COR-L47 (cell line): Measurements from ENCODE around the gene TRIM14.
"Not testable (repeated sequence)": the region's sequence is repeated elsewhere in the genome, so short reads cannot be mapped to it uniquely, and the experiment has no call there.

Experiments used
- DNase-seq: peaks from one replicate; lab custom pipeline; 2025; lab: John Stamatoyannopoulos, UW

TRIM14 gene

GRCh38 chr9:98083566-98084183 is 35.3 kb downstream of the TRIM14 start:
- no peak for DNase-seq

DNA sequence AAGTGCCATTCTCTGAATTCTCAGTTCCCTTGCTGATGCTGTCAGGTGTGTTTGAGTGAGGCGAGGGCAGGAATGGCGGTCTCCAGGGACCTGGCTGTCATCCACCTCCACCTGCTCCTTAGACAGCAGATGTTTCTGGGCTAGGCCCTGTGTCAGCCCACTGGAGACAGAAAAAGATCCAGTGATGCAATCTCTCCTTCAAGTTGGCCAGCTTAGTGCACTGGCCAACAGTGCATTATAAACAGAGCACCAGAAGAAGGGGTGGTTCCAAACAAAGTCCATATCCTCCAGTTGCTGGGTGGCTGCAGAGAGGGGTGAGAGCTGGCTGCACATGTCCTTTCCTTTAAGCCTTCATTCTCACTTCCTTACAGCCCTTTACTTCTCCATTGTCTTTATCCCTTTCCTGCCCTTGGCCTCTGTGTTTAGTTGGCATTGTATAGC is 35.9 kb downstream of the TRIM14 start:
- DNase-seq, result no peak

DNA sequence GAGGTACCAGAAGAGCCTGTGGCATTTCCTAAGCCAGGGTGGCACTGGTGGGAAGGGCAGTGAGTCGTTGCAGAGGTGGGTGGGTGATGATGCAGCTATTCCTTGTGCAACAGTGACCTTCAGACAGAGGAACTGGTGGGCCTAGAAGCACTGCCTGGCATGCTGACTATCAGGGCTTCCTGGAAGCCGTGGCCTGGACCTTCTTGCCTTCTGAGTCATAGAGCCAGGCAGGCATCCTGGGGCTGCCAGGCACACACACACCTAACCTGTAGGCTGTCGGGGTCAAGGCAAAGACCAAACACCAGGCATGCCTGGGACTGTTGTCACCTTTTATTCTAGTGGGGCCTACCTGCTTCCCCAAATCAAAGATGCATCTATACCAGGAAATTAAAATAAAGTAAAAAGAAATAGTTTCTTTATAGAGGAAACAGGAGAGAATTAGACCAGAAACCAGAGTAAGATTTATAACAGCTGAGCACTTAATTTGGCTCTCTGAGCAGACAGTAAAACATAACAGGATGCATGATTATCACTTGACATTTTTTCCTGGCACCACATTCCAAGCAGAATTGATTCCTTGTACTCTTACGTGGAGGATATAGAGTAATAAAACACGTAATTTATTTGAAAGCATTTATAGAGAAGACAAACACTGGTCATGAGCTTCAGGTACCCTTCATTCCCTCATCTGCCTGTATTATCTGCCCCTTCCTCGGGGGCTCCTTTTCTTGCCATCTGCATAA is 37.4 kb downstream of the TRIM14 start:
- DNase-seq, result no peak

DNA sequence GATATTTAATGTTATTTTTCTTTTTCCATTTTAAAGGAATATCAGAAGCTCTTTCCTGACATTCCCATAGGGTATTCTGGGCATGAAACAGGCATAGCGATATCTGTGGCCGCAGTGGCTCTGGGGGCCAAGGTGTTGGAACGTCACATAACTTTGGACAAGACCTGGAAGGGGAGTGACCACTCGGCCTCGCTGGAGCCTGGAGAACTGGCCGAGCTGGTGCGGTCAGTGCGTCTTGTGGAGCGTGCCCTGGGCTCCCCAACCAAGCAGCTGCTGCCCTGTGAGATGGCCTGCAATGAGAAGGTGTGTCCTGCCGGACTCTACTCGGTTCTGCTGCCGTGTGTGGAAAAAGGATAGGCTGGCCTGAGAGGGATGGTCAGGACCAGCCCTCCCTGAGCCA is 38.2 kb downstream of the TRIM14 start:
- DNase-seq, result no peak

DNA sequence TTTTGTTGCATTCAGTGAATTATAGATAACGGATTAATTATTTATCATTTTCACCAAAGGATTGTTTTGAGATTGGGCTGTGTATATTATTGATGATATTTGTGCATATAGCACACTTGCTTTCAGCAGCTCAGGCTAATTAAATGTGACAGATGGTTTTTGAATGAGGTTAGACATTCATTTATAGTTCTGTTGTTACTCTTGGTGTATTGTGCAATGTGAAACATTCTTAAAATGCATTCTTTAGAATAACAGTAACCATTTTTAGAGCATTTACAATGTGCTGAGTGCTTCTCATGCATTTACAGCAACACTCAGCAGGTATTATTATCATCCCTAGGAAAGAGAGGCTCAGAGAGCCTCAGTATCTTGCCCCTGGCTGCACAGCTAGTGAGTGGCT is 38.7 kb downstream of the TRIM14 start:
- DNase-seq, result no peak

- DNase-seq, result no peak
Measured at GRCh38 chr9:98078895-98079294, 40.1 kb downstream of the TRIM14 start.

DNA sequence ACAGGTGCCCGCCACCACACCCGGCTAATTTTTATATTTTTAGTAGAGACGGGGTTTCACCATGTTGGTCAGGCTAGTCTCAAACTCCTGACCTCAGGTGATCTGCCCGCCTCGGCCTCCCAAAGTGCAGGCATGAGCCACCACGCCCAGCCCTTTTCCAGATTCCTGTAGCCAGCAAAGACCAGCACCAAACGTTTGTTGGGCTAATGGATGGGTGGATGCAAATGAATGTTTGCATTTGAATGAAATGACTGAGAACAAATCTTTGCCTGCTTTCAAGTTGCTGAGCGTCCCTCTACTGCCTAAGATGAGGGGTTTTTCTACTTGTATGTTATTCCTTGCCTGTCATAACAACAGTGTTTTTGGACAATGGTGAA is 42.5 kb downstream of the TRIM14 start:
- not testable (repeated sequence) for DNase-seq

- DNase-seq, result no peak
Measured at GRCh38 chr9:98075332-98075805, 43.7 kb downstream of the TRIM14 start.

DNA sequence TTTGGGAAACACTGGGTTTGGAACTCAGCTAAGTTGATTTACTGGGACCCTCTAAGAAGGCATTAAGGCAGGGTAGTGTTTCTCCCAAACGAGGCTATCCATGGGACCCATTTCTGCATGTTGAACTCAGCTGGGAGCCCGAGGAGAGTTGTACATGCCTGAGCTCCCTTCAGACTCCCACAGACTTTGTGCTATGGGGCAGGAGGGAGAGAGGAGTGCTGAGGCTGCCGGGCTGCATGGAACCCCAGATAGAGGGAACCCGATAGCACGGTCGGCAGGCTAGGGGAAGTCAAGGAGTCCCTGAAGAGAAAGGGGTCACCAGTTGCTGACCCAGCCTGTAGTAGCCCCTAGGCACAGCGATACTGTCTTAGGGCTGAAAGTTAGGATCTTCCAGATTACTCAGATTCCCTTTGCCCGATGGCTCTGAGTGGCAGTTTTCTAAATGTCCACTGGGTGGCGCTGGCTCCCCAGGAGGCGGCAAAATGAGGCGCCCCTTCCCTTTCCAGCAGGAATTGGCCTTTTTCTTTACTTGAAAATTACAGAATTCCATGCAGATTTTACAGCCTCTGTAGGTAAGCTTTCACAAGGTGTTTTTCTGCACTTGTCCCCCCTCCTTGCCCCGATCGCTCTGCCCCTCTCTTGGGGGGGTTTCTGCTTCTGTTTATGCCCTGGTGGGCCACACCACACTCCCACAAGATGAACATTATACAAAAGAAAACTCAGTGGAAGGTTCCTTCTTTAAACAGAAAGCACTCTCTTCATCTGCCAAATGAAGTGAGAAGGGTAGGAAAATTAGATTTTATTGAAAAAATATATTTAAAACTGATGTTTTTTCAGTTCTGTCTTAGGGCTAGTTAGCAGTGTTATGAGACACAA is 44.7 kb downstream of the TRIM14 start:
- peak; percentile 17 for DNase-seq

DNA sequence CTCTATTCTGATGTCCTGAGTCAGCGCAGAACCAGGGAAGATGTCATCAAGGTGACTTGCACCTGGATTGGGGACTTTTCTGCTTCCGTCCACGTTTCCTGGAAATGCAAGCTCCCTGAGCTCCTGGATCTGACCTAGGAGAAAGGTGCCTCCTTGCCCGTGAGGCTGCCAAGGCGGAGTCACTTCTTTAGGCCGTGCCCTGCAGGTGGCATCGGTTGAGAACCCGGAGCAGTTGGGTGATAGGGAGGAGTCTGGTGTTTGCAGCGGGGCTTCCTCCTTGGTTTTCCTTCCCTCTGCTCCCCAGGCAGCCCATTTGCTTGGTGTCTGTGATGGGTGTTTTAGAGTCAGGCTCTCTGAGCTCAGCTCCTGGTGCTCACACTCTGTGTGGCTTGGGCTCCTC is 47.3 kb downstream of the TRIM14 start:
- no peak for DNase-seq

DNA sequence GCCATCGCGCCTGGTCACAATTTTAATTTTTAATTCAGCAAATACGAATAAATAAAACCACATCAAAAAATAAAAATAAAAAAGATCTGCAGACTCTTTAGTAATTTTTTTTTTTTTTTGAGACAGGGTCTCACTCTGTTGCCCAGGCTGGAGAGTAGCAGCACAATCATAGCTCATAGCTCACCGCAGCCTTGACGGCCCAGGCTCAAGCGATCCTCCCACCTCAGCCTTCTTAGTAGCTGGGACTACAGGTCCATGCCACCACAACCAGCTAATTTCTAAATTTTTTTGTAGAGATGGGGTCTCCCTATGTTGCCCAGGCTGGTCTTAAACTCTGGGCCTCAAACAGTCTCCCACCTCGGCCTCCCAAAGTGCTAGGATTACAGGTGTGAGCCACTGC is 48.3 kb downstream of the TRIM14 start:
- no peak for DNase-seq

- DNase-seq, result no peak
Measured at GRCh38 chr9:98069551-98069950, 49.5 kb downstream of the TRIM14 start.

- DNase-seq, result no peak
Measured at GRCh38 chr9:98067184-98067583, 51.8 kb downstream of the TRIM14 start.

DNA sequence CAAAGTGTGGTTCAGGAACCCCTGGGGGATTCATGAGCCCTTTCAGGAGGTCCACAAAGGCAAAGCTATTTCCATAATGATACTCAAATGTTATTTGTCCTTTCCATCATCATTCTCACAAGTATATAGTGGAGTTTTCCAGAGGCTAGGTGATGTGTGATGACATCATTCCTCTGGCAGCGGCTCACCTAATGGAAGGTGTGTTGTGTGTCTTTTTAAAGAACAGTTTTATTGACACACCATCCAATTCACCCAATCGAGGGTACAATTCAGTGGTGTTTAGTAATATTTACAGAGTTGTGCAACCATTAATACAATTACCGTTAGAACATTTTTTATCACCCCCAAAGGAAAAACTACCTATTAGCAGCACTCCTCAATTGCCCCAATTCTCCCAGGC is 52.8 kb downstream of the TRIM14 start:
- DNase-seq, result no peak

DNA sequence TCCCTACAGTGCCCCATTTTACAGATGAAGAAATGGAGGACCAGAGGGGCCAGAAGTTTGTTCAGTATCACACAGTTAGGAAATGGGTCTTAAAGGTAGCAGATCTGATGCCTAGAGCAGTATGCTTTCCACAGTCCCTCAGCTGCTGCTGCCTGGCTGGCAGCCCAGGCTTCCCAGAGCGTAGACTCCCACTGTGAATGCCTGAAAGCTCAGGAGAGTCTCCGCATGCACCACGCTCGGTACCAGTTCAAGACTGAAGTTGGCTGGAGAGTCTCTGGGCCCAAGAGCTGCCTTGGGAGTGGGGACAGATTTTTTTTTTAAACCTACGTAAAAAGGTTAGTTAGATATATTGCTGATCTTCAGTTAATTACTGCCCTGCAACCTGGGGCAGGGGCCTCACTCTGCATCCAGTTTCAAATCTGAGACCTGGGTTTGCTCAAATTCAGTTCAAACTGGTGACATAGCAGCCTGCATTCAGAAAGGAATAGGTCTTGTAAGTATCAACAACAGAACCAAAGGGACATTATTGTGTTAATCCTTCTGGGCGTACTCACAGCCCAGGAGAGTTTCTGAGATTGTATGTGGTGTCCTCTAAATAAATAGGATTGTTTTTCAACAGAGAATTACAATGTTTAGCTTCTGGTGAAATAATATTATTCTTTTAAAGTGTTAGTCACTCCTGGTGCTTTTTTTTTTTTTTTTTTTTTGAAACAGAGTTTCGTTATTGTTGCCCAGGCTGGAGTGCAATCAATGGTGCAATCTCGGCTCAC is 54.2 kb downstream of the TRIM14 start:
- no peak for DNase-seq

DNA sequence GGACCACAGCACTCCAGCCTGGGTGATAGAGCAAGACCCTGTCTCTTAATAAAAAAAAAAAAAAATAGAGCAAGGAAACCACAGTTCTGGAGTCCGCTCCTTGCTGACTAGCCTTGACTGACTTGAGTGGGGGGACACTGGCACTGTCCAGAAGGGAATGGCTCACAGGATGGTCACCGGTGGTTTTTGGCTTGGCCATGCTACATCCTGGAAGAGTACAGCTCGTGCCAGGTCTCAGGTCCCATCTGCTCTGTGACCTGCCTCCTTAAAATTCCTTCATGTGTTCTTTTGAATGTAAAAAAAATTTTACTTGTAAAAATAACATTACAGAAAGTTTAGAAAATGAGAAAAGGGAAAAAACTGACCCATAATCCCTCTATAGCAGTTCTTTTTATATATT is 56.9 kb downstream of the TRIM14 start:
- no peak for DNase-seq

DNA sequence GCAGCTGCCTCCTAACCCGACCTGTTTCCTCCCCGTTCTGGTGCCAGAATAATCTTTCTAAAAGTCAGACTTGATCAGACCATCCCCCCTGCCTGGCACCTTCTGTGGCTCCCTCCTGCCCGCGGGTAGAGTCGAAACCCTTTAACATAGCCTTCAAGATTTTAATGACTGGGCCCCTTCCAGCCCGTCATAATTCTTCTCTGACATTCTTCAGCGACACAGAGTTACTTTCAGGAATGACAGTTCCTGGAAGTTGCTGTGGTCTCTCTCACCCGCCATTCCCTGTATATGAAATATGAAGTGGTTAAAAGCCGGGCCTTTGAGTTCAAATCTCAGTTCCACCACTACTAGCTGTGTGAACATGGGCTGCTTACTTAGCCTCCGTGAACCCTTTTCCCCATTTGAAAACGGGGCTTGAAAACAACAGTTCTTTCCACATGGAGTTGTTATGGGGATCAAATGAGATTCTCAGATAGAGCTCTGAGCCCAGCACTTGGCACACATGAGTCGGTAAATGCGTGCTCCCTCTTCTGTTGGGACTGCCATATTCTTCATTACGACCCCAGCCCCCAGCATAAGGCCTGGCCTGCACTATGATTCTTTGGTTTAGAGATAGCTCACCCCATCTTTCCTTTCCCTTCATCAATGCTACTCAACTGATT is 61.8 kb downstream of the TRIM14 start:
- DNase-seq, result no peak

GRCh38 chr9:98056269-98057137 is 62.5 kb downstream of the TRIM14 start, which contains the start of gene NANS:
Gene NANS (plus strand): TSS chr9:98056732. CDS start chr9:98056809, 77 bp downstream.
- peak; percentile 87 for DNase-seq

GRCh38 chr9:98054376-98054951 is 64.6 kb downstream of the TRIM14 start:
- no peak for DNase-seq

GRCh38 chr9:98050351-98050750 is 68.7 kb downstream of the TRIM14 start:
- no peak for DNase-seq
